NCI-H2227 (cell line): Measurements from ENCODE around the gene REXO1.

Experiments used
- DNase-seq: peaks from one replicate; lab custom pipeline; 2025; ENCODE audit not compliant: unreplicated experiment; lab: John Stamatoyannopoulos, UW

The REXO1 gene

DNA sequence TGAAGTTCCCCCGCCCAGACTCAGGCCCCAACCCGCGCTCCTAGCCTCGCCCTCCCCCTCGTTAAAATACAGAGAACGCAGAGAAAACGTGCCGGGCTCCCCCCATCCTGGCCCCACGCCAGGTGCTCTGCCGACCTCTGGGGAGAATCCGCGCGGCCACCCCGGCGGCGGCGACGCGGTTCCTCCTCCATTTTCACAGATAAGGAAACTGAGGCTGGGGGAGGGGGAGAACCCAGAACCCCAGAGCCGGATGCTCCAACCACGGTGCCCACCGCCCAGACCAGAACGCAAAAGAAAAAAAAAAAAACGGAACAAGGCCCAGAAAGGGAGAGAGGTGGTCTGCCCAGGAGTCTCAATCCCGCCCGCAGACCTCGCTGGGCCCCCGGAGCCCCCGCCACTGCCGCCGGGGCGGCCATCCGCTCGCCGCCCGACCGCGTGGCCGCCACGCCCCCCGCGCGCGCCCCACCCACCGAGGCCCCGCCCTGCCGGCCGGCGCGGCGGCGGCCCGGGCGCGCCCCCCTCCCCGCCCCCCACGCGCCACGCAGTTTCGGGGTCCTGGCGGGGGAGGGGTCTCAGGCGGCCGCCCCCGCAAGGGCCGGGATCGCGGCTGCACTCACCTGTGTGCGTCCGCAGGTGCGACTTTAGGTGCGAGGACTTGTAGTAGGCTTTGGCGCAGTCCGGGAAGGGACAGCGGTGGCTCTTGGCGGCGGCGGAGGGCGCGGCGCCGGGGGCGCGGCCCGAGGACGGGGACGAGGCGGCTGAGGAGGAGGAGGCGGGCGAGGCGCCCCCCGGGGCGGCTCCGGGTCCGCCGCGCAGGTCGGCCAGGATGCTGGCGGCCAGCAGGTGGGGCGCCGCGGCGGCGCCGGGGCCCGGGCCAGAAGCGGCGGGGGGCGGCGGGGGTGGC lies 14.4 kb upstream of the REXO1 start:
- DNase-seq: peak; percentile 51

DNA sequence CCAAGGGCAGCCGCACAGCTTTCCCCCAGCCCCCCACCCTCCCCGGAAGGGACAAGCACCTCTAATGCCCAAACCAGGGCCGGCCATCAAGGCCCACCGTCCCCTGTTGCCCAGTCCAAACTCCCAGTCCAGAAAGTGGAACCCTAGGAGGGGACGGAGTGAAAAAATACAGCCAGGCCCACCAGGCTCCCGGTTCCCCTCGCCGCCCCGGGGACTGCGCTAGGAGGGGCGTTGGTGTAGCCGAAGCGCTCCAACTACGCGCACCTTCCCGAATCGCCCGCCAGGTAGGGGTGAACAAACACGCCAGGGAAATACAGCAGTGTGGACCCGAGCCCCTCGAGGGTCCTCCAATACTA lies 13.8 kb upstream of the REXO1 start:
- no peak for DNase-seq

DNA sequence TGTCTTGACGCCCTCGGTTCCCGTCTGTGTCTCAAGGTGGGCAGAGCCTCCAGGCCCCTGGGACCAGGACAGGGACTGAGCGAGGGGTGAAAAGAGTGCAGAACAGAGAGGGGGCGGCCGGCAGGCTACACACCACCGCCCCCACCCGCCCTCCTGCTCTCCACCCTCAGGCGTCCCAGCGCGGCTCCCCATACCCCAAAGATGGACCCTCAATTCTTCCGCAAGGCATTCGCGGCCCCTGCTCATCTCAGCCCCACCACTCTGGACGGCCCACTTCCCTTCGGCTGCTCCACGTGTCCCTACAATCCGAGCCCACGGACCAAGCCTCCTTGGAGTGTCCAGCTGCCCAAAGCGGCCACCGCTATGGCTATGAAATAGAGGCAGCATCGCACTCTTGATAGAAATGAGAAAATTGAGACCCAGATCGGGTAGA lies 13.3 kb upstream of the REXO1 start:
- DNase-seq: no peak

DNA sequence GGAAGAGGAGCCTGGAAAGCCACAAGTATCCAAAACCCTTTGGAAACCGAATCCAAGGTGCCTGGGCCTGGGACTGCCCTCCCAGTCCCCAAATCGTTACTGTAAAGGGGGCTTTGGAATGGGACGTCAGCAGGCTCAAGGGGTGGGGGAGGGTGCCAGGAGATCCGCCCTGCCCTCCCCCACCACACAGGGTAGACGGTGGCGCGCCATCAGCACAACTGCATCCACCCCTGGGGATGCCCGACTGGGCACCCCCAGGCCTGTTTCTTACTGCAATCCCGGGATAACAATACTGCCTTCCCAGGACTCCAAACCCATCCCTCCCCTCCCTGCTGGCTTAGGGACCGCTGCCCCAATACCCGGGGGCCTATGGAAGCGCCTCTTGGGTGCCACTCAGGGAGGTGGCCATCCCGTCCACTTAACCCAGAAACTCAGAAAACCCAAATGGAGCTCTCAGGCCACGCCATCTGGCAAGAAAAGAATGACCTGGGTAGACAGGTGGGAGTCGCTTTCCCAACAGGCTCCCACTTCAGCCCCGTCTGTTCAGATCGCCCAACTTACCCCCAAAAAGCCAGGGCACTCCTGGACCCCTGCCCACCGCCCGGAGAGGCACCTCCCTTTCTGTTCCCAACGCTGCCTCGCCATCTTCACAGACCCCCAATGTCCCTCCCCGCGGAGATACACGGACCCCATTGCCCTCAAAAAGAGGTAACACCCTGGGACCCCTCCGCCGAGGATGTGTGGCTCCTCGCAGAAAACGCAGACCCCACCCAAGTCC lies 12.7 kb upstream of the REXO1 start:
- no peak for DNase-seq

DNA sequence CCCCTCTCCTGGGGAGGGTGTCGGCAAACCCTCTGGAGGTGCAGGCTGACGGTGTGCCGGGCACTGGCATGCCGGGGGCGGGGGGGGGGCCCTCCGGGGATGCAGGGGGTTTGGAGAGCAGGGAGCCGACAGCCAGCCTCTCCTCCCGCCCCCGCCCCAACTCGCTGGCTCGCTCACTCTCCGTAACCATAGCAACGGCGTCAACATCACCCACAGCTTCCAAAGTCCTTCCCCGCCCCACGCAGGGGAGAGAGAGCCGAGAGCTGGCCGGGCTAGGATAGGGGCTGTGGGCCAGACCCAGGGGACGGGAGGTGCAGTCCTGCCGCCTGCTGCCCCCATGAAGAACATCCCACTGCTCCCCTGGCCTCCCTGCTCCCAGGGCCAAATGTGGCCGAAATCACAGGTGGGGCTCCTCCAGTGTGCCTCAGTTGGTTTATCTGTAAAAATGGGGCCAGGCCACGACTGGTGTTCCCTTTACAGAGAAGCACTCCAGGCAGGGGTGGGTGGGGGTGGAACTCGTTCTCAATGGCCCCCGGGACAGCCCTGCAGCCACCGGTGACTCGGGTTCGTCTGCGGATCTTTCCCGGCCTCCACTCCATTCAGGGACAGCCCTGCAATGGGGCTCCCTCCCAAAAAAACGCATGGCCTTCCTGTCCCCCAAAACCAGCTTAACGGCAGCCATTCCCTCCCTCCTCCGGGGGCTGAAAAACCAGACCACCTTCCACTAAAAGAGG lies 11.9 kb upstream of the REXO1 start:
- DNase-seq: peak; percentile 84

DNA sequence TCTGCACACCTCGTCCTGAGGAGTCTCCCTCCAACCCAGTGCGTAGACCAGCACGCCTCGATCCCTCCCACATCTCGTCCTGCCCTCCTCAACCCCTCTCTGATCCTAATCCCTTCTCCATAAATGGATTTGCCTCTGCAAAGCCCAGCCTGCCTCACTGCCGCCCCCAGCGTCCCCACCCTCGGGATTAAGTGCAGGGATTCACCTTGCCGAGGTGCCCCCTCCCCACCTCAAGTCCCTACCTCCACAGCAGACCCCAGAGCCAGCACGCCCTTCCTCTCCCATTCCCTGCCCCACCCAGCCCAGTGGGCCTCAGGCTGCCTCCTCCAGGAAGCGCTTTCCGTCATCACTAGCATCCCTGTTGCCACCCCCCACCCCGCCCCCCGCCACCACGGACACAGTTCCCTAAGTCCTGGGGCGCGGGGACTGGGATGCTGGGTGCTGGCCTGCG lies 11.1 kb upstream of the REXO1 start:
- DNase-seq: no peak

DNA sequence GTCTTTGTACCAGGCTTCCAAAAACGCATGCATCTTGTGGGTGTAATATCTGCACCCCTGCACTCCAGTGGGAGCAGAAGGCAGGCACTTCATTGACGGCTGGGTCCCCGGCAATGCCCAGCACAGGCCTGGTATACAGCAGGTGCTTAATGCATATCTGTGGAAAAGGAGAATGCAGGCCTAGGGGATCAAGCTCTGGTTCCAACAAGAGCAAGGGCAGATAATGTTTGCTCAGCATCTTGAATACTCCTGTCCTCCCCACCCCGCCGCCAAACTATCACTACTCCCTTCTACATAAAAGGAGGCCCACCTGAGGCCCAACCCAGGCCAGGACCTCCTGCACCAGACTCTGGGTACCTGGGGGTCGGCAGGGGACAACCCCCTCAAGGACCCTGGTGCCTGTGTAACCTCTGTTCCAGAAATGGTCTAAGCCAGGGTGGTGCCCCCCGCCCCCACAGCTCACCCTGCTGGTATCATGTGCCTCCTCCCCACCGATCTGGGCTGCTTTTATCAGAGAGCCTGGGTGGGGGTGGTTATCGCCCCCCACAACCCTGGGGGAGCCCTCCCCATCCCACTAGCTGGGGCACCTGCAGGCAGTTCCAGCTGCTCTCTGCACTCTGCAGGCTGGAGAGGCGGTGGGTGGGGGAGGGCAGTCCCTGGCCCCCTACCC lies 10.3 kb upstream of the REXO1 start:
- DNase-seq: no peak

DNA sequence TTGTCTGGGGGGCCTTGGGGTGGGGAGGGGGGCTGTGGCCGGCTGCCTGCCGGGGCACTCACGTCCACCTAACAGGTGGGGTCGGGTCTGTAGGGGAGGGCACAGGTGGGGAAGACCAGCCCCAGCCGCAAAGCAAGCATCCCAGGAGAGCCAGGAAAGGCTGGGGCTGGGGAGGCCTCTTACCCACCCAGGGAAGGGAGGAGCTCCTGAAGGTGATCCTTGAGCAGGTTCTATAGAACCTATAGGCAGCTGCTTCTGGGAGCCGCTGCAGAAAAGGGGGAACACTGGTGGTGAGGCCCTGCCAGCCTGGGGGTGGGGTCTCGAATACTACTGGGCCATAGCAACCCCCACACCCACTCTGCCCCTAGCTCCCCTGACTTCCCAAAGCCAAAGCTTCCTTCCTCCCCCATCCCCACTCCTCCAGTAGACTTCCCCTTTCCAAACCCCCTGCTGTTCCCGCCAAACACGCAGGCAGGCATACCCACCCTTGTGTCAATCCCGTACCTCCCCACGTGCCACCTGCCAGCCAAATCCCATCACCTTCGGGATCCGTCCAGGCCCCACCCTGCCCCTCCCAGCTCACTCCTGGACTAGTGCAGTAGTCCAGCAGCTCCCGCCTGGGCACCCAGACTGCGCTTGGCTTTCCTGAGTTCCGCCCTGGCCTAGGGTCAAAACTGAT lies 9.5 kb upstream of the REXO1 start:
- DNase-seq: no peak

DNA sequence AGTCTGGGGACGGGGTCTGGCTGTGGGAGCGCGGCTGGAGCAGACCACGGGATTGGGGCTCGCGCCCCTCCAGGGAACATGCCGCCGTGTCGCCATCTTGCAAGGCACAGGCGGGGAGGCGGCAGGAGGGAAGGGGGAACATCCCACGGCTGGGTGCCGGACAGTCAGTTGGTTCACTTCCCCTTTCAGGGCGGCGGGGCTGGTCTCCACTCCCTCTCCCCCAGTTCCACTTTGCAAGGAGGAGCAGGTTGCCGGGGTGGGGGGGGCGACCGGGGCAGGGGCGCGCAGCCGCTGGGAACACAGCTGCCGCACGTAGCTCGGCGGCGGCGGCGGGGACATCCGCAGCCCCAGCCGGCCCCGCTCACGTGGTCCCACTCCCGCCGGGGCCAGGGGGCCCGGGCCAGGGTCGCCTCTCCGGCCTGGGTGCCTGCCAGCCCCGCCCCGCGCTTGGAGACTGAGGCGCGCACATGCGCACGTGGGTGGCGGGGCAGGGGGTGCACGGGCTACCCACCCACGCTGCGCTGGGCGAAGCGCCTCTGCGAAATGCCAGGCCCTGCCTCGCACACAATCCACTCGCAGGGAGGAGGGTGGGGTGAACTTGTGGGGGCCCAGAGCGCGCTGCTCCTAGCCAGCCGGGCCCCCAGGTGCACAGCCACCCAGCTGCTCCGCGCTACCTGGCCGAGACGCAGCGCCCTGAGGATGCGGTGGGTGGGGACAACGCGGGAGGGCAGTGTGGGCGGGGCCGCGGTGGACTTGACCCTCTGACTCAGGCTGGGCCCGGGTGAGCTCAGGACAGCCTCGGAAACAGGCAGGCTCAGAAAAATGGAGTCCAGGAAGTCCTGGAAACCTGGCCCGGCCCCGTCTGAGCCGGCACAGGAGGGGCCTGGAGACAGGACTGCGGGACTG lies 8.7 kb upstream of the REXO1 start:
- no peak for DNase-seq

DNA sequence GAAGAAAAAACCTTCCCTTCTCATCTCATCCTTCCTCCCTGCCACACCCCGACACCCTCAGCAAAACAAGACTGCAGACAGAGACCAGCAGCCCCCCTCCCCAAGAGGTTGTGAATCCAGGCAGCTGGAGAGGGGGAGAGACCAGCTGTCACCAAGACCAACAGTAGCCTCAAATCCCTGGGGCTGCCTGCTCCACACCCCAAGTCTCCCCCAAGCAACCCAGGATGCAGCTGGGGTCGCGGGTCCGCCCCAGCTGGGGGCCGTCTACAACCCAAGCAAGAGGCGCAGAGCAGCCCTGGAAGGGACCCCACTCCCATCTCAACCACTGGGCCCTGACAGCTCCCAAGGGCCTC lies 8.0 kb upstream of the REXO1 start:
- DNase-seq: no peak

DNA sequence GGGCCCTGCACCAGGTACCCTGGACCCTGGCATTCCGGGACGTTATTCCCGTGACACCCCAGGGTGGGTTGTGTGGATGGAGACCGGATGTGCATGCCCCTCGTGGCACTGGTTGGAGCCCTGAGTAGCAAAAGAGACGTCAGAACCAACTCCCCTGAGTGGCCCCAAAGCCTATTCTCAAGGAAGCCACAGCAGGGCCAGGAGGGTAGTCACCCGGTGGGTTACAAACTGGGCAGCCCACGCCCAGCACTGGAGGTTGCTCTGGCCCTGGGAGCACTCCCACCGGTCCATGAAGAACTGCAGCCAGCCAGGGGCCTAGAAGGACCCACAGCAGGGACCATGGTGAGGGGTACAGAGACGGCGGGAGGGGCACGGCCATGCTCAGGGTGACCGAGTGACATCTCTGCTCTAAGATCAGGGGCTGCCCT lies 7.6 kb upstream of the REXO1 start:
- DNase-seq: no peak

DNA sequence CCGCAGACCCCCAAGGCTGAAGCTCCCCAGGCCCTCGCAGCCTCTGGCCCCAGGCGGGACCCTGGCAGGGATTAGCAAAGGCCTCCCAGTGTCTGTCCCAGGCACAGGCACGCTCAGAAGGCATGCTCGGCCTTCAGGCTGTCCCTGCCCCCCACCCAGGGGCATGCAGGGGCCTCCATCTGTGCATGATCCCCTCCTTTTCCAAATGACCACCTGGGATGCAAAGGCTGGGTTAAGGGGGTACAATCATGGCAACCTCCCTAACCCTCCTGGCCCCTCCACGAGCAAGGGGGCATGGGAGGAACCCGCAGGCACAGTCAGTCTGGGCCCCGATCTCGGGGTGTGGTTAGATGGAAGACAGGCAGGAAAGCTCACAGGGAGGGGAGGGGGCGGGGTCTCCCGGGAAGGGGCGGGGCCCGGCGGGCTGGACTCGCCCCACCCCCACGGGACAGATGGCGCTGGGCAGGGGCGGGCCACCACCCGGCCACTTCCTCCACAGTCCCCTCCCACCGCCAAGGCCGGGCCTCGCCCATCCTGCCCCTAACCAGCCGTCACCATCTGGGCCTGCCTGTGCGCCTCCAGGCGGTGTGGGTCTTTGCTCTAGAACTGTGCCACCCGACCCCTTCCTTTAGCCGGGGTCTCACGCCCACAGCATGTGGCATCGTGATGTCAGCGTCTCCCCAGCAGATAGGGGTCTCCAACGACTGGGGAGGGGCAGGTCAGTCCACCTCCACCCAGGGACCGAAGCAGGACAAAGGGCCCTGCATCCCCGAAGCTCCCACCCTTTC lies 7.0 kb upstream of the REXO1 start:
- DNase-seq: no peak

DNA sequence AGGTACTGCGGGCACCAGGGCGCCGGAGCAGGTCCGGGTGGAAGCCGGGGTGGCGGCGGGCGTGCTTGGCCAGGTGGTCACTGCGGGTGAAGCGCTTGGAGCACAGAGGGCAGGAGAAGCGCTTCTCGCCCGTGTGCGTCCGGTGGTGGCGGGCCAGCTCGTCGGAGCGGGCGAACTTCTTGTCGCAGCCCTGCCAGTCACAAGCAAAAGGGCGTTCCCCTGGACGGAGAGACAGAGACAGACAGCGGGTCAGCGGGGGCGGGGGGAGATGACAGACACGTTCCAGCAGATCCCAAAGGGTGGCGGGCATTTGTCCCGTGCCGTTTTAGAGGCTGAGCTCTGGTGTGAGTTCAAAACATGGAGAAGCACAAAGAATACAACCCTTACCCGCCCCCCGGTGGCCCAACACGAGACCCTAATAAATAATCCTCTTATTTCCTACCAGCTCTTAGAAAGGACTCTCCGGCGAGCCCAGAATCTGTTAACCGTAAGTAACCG lies 6.3 kb upstream of the REXO1 start:
- DNase-seq: no peak

DNA sequence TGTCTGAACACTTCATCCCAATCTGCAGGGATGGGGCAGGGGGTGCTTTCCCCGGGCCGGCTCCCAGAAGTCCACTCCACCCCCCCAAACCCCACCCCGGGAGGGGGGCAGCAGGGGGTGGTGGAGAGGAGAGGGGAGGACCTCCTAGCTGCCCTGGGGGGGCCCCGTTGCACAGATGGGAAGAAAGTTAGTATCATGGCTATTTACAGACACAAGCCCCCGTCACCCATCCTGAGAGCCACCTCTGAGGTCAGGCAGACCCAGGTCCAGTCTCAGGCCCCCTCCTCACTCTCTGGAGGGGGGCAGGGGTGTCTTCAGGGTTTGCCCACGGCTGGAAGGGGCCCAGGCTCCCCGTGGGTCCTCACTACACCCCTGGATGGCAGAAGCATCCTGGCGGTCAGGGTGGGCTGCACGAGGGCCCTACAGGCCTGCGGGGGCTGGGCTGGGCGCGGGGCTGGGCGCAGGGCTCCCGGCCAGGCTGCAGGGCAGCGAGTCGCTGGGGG lies 5.8 kb upstream of the REXO1 start:
- no peak for DNase-seq

DNA sequence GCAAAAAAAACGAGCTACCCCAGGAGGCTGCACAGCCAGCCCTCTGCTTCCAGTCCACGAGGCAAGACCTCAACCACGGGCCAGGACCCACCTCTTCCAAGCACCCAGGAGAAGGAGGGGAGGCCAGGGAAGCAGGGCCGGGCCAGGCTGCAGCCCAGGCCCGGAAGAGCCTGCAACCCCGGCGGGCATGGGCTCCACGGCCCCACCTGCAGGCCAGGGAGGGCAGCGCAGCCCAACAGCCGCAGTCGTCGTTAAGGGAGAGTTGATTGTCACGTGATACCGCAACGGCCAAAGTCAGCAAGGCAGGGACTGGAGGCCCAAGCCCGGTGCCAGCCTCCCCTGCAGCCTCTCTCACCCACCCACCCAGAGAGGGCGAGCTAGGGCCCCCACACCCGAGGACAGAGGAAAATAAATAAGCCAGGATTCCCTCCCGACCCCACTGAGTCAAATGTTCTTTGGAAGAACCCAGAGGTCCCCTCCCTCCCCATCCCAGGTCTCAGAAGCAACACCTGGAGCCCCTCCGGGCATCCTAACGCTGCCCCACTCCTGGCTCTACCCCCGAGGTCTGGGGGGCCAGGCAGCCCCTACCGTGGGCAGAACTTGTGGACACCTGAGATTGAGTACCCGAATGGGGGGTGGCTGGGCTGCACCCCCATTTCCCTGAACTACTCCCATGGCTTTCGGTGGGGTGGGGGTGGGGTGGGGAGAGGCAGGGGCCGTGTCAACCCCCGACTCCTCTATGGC lies 5.2 kb upstream of the REXO1 start:
- peak; percentile 61 for DNase-seq

DNA sequence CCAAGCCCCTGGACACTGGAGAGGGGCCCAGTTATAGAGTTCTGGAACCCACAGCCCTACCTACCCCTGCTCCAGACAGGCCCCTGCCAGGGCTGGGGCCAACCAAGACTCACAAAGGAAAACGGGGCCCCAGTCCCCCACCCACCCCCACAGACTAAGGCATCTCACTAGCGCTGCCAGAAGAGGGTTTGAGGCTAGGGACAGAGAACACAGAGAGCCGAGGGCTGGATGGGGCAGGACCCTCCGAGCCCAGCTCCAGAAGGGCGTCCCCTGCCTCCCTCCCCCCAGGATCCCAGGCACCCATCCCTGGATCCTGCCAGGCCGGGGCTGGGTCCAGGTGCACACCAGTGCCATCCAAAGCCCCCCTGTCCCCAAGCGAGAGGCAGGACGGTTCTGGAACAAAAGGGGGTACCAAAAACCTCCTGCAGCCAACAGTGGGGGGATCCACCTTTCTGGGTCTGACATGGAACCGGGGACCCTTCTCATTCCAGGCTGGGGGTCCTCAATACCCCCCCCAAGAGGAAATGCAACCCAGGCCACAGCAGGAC lies 4.4 kb upstream of the REXO1 start:
- DNase-seq: no peak
